Naive B cell (primary cell): ENCODE measurements around the gene CLASP2. TPM values are rescaled to one million over a fixed set of nuclear protein-coding genes. Genes with fewer than 3 reads are reported as not detected.

Experiments
- ATAC-seq, 2 donors: fragments of 150-1000 bp; cut with Tn5 transposase; 2 replicates each; pipeline ENCODE4 v1.10.0; 2021; ENCODE audit warnings: low read depth in 2 of 2, mild to moderate bottlenecking in 2 of 2, moderate library complexity in 2 of 2
- DNase-seq: peaks from one replicate; pipeline ENCODE4 v3.0.0; 2022
- H3K27ac Mint-ChIP-seq, 6 donors: one replicate each; pipeline ENCODE4 v1.8.0; 2020 to 2022; ENCODE audit warnings: mild to moderate bottlenecking in 6 of 6, mixed read lengths in 6 of 6, moderate library complexity in 5 of 6, inconsistent platforms in 2 of 6
- H3K27me3 Mint-ChIP-seq, 3 donors: one replicate each; pipeline ENCODE4 v1.8.0; 2021 to 2022; ENCODE audit warnings: mixed read lengths in 3 of 3, mild to moderate bottlenecking in 1 of 3
- H3K36me3 Mint-ChIP-seq, 2 donors: one replicate each; pipeline ENCODE4 v1.8.0; 2020 to 2022; ENCODE audit warnings: mixed read lengths in 2 of 2, inconsistent platforms in 1 of 2, mild to moderate bottlenecking in 1 of 2
- H3K4me1 Mint-ChIP-seq, 3 donors: one replicate each; pipeline ENCODE4 v1.8.0; 2020 to 2022; ENCODE audit warnings: mixed read lengths in 3 of 3, inconsistent platforms in 1 of 3, mild to moderate bottlenecking in 1 of 3, moderate library complexity in 1 of 3
- H3K4me3 Mint-ChIP-seq, 8 donors: one replicate each; pipeline ENCODE4 v1.8.0; 2020 to 2022; ENCODE audit warnings: mild to moderate bottlenecking in 8 of 8, mixed read lengths in 8 of 8, moderate library complexity in 8 of 8, inconsistent platforms in 2 of 8
- H3K9me3 Mint-ChIP-seq, 7 donors: one replicate each; pipeline ENCODE4 v1.8.0; 2020 to 2022; ENCODE audit warnings: mixed read lengths in 7 of 7, mild to moderate bottlenecking in 5 of 7, inconsistent platforms in 2 of 7, moderate library complexity in 1 of 7
- polyA plus RNA-seq, 6 donors: library from polyadenylated mRNA; unstranded; fragments of 300-500 nt; fragmentation: Illumina TruSeq; gene quantifications; one replicate each; pipeline ENCODE4 v1.2.3, GENCODE V29; 2021; ENCODE audit warnings: low read depth in 6 of 6

The CLASP2 gene
- polyA plus RNA-seq, 6 donors from 2014 or later, result 10.2 to 16.6 (median 14.3) TPM

DNA sequence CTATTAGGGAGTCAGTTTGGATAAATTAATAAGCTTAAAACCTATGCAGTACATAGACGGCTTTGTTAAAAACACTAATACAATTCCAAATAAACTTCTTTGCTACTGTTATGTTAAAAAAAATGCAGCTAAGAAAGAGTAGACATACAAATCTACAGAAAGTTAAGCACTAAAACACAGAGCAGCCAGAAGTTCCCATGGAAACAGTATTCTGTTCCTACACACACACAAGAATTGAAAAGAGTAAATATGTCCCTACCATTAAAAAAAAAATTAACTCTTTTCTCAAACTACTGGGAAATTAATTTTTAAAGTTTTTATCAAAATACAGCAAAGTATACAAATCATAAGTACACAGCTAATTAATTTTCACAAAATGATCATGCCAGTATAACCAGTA is 71.6 kb downstream of the CLASP2 start:
- Mint-ChIP-seq H3K27me3 (no peaks in the 10 kb centered on the region), H3K27ac (peak overlapping the region in 1 of 6 donors; percentile 24), H3K4me3 (no peak overlapping the region), H3K4me1 (peaks cover 4 to 13% (median 13%) of the 10 kb centered on the region in 3 donors), H3K9me3 (no peaks in the 10 kb centered on the region), H3K36me3 (no peaks in the 10 kb centered on the region)
- DNase-seq (no peak), ATAC-seq (no peak)

DNA sequence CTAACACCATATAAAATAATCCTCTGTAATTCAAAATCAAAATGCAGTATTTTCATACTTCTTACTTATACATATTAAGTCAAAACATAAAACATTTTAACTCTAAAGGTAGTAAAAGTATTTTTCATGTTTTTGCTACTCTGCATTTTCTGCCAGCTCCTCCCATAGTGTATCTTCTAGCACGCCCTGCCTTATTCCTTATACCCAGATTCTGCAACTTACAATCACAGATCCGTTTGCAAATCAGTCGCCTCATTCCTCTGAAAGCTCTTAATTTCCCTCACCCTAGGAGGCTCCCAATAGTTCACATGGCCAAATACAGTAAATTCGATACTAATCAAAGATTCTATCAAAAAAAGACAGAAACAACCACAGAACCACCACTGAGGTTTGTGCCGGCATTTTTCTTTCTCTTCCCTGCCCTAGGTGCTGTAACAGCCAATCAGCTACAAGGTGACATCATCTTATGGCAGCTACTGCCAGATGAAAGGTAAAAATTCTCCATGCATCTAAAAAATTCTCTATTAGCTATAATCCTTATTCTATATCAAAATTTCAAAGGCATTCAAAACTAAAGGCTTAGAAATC is 72.9 kb downstream of the CLASP2 start:
- no peak overlapping the region for H3K27ac Mint-ChIP-seq
- ATAC-seq (no peak), DNase-seq (no peak)
- no peaks in the 10 kb centered on the region for H3K27me3 Mint-ChIP-seq
- no peaks in the 10 kb centered on the region for H3K36me3 Mint-ChIP-seq
- peaks cover 0 to 8% (median 6%) of the 10 kb centered on the region in 3 donors for H3K4me1 Mint-ChIP-seq
- H3K4me3 Mint-ChIP-seq, result no peak overlapping the region
- H3K9me3 Mint-ChIP-seq, result no peaks in the 10 kb centered on the region

DNA sequence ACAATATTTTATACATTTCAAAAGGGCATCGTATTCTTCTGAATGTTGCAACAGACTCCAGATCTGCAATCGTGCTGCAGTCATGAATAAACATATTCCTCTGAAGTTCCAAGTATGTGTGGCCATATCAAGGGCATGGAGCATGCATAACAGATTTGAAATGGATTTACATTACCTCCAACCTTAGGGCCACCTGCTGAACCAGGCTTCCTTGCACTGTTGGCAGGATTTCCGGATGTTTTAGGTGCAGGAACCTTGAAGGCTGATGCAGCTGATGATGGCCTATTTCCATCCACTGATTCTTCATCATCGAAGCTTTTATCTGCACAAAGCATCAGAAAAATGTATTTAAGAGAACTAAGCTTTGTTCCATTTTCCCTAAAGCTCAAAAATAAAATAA is 73.5 kb downstream of the CLASP2 start:
- Mint-ChIP-seq H3K27me3 (no peaks in the 10 kb centered on the region), H3K4me3 (no peak overlapping the region), H3K4me1 (peaks cover 0 to 8% (median 6%) of the 10 kb centered on the region in 3 donors), H3K9me3 (no peaks in the 10 kb centered on the region), H3K36me3 (no peaks in the 10 kb centered on the region), H3K27ac (no peak overlapping the region)
- ATAC-seq, result no peak
- DNase-seq, result no peak

DNA sequence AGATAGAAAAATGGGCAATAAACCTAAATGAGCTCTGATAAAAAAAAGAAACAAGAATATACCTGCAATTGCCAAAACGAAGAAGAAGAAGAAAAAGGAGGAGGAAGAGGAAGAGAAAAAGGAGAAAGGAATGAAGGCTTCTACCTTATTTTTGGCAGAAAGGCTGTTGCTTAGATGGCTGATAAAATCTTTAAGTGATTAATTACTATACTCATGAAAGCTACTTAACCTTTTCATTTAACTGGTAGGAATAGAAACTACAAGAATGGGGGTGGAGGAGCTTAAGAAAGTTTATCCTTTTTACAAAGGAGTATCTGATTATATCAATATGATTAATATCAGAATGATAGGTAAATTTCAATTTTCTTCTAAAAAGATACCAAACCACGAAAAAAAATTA is 75.2 kb downstream of the CLASP2 start:
- Mint-ChIP-seq H3K4me1 (peaks cover 0 to 4% (median 0%) of the 10 kb centered on the region in 3 donors), H3K9me3 (no peaks in the 10 kb centered on the region), H3K36me3 (no peaks in the 10 kb centered on the region), H3K27ac (peak overlapping the region in 1 of 6 donors; percentile 1), H3K4me3 (no peak overlapping the region), H3K27me3 (no peaks in the 10 kb centered on the region)
- no peak for DNase-seq
- ATAC-seq, result no peak

DNA sequence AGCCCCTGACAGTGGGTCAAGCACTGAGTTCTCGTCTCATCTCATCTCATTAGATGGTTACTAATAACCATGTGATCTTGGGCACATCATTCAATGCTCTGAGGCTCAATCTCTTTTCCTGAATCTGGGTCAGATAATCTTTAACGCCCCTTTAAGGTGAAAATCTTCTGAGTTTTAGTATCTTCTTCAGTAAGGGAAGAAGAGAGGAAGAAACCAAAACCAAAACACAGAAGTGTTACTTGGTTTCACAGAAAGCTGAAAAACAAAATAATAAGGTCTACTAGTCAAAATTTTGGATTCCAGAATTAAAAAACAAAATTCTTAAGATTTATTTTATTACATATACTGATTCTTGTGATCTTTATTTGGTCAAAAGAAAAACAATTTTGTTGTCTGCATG is 78.2 kb downstream of the CLASP2 start:
- H3K27me3 Mint-ChIP-seq, result no peaks in the 10 kb centered on the region
- DNase-seq, result no peak
- no peaks in the 10 kb centered on the region for H3K9me3 Mint-ChIP-seq
- no peak overlapping the region for H3K4me3 Mint-ChIP-seq
- H3K27ac Mint-ChIP-seq, result no peak overlapping the region
- no peaks in the 10 kb centered on the region for H3K36me3 Mint-ChIP-seq
- ATAC-seq, result no peak
- no peaks in the 10 kb centered on the region for H3K4me1 Mint-ChIP-seq

DNA sequence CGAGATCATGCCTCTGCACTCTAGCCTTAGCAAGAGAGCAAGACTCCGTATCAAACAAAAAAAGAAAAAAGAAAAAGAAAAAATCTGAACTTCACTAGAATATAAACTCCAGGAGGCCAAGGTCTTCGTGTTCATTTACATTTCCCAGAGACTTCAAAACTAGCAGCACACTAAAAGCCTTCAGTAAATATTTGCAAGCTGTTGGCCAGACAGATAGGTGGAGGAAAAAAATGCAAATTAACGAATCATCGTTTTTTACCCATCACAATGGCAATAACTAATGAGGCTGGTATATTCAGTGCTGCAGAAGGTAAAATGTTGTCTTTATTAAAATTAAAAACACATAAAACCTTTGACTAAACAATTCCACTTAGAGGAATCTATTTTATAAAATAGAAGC is 80.6 kb downstream of the CLASP2 start:
- Mint-ChIP-seq H3K9me3 (no peaks in the 10 kb centered on the region), H3K4me3 (no peak overlapping the region), H3K27me3 (no peaks in the 10 kb centered on the region), H3K4me1 (no peaks in the 10 kb centered on the region), H3K27ac (peak overlapping the region in 1 of 6 donors; percentile 61), H3K36me3 (peaks cover 8 to 9% of the 10 kb centered on the region in 2 donors)
- no peak for DNase-seq
- ATAC-seq, result no peak

DNA sequence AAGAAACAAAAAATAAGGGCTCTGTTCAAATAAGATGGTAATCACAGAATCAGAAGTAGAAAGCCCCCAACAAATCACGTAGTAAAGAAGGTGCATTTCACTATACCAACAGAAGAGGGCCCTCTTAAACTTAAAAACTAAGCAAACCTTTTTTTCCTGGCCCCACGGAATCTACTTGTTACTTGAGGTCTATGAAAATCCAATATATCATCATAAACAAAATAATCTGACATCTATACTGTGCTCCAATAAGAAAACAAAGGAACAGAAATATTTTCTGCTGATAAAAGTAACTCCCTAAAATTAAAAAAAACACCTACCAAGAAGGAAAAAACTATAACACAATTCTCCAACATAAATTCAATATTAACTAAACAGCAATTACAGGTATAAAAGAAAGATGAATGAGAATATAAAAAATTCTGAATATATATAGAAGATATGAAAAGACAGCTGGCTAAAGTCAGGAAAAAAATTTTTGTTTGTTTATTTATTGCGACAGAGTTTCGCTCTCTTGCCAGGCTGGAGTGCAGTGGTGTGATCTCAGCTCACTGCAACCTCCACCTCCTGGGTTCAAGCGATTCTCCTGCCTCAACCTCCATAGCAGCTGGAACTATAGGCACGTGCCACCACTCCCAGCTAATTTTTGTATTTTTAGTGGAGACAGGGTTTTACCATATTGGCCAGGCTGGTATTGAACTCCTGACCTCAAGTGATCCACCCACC is 81.8 kb downstream of the CLASP2 start:
- Mint-ChIP-seq H3K27me3 (no peaks in the 10 kb centered on the region), H3K4me3 (no peak overlapping the region), H3K27ac (peak overlapping the region in 1 of 6 donors; percentile 87), H3K36me3 (peaks cover 8 to 9% of the 10 kb centered on the region in 2 donors), H3K4me1 (no peaks in the 10 kb centered on the region), H3K9me3 (no peaks in the 10 kb centered on the region)
- ATAC-seq (no peak), DNase-seq (peak; percentile 7)

DNA sequence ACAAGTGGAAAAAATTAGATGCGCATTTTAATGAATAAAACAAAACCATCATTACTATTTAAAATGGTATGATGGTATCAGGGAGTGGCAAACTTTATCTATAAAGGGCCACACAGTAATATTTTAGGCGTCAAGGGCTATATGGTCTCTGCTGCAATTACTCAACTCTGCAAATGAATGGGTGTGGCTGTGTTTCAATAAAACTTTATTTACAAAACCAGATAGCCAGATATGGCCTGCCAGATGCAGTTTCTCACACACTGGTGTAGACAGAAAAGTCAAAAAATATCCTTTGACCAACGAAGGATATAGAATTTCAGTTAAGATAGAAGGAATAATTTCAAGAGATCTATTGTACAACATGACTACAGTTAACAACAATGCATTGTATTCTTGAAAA is 83.8 kb downstream of the CLASP2 start:
- no peak overlapping the region for H3K4me3 Mint-ChIP-seq
- H3K27ac Mint-ChIP-seq, result no peak overlapping the region
- H3K4me1 Mint-ChIP-seq, result no peaks in the 10 kb centered on the region
- H3K27me3 Mint-ChIP-seq, result no peaks in the 10 kb centered on the region
- no peaks in the 10 kb centered on the region for H3K9me3 Mint-ChIP-seq
- H3K36me3 Mint-ChIP-seq, result peaks cover 8 to 9% of the 10 kb centered on the region in 2 donors
- DNase-seq, result no peak
- ATAC-seq, result no peak

DNA sequence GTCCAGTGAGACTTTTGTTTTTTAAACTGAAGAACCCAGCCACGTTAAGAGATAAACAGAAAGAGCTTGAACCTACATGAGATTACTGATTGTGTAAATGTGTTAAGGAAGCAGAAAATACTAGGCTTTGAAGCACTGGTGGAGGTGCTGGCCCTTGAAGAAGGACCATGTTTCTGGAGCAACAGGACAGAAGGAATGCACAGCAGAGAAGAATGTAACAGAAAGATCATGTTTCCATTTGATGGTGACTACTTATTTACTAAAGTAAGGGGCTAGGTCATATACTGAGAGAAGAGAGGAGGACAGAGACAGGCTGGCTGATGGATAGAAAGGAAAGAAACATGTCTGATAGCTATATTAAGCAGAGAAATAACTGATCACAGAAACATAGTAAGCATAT is 88.8 kb downstream of the CLASP2 start:
- Mint-ChIP-seq H3K27me3 (no peaks in the 10 kb centered on the region), H3K4me3 (no peak overlapping the region), H3K4me1 (no peaks in the 10 kb centered on the region), H3K9me3 (no peaks in the 10 kb centered on the region), H3K27ac (no peak overlapping the region), H3K36me3 (peaks cover 5 to 8% of the 10 kb centered on the region in 2 donors)
- ATAC-seq, result no peak
- DNase-seq, result no peak

DNA sequence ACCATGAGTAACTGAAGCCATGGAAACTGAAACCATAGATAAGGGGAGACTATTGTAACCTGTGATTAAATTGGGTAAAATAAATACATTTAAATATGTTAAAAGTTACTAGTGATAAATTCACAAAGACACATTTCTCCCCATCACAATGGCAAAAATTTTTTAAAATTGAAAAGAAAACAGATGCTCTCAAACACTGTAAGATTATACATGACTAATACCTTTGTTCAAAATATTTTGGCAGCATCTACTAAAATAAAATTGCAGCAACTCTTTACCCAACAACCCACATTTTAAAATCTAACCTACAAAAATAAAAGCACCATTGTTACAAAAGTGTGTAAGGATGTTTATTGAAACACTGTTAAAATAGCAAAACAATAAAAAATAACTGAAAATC is 93.3 kb downstream of the CLASP2 start:
- Mint-ChIP-seq H3K27ac (no peak overlapping the region), H3K36me3 (peaks cover 8 to 16% of the 10 kb centered on the region in 2 donors), H3K4me3 (no peak overlapping the region), H3K9me3 (no peaks in the 10 kb centered on the region), H3K4me1 (no peaks in the 10 kb centered on the region), H3K27me3 (no peaks in the 10 kb centered on the region)
- DNase-seq, result no peak
- no peak for ATAC-seq

DNA sequence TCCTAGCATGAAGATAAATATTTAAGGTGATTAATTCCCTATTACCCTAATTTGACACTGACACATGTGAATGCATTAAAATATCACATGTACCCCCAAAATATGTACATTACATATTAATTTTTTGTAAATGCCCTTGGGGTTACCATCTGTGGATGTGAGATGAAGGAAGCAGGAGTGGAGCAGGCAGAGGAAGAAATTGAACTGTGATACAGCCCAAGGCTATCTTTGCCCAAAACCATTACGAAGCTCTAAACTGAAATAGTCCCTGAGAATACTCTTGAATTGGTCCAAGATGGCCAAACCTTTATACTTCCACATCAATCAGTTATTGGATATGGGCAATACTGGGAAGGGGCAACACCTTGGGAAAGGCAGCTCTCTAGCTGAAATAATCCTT is 105.0 kb downstream of the CLASP2 start:
- Mint-ChIP-seq H3K27me3 (no peaks in the 10 kb centered on the region), H3K36me3 (peaks cover 33 to 37% of the 10 kb centered on the region in 2 donors), H3K4me1 (no peaks in the 10 kb centered on the region), H3K27ac (peak overlapping the region in 3 of 6 donors; percentile 32 to 61 (median 43)), H3K9me3 (no peaks in the 10 kb centered on the region), H3K4me3 (no peak overlapping the region)
- no peak for DNase-seq
- ATAC-seq, result no peak

DNA sequence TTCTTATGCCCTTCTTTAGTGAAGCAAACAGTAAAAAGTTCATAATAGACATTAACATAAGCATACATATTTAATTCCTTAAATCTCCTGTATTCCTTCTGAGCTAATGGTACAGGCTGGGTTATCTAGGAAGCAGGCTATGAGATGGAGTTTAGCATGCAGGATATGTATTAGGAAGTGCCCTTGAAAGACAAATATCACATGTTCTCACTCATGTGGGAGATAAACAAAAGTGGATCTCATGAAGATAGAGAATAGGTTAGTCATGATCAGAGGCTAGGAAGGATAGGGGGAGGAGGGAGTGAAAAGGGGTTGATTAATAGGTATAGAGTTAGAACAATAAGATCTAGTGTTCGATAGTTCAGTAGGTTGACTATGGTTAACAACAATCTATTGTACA is 105.4 kb downstream of the CLASP2 start:
- Mint-ChIP-seq H3K4me1 (no peaks in the 10 kb centered on the region), H3K9me3 (no peaks in the 10 kb centered on the region), H3K36me3 (peaks cover 32 to 38% of the 10 kb centered on the region in 2 donors), H3K4me3 (no peak overlapping the region), H3K27ac (peak overlapping the region in 3 of 6 donors; percentile 34 to 61 (median 43)), H3K27me3 (no peaks in the 10 kb centered on the region)
- no peak for ATAC-seq
- no peak for DNase-seq

DNA sequence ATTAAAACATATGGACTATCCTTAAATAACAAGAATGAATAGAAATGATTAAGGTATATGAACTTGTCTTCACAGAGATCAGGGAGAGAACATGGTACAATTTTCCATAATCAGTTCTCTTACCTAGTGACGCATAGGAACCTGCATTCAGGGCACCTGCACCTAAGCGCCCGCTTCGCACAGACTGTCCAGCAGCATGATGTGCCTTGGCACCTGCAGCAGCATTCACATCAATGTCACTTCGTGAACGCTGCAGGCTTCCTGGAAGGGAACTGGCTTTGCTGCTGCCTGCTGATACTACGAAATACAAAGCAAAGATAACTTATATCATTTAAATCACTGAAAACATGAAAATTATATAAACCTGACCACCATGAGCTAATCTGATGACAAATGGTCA is 115.2 kb downstream of the CLASP2 start:
- no peak for ATAC-seq
- H3K27me3 Mint-ChIP-seq, result no peaks in the 10 kb centered on the region

DNA sequence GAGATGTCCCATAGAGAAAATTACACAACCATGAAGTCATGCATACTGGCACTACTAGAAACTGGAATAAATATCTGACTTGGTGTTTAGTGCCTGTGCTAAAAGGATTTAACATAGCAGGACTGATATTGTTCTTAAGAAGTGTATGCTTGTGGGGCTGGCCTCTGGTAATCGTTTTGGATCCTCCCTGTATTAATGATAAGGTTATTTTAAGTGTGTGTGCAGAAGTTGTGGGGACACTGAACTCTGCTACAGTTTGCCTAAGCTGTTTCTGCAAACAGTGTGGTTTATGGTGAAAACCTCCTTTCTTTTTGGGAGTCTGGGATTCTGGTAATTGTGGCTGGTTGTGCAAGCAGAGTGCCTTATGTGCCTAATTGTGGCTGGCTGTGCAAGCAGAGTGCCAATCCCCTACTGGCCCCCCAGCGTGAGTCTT is 120.8 kb downstream of the CLASP2 start:
- DNase-seq, result no peak
- Mint-ChIP-seq H3K9me3 (no peaks in the 10 kb centered on the region), H3K27me3 (no peaks in the 10 kb centered on the region), H3K4me3 (no peak overlapping the region), H3K36me3 (peaks cover 10 to 20% of the 10 kb centered on the region in 2 donors), H3K4me1 (peaks cover 0 to 4% (median 0%) of the 10 kb centered on the region in 3 donors), H3K27ac (peak overlapping the region in 2 of 6 donors; percentile 32 to 58)
- no peak for ATAC-seq

More for the DNA sequence above, 115.2 kb downstream of the CLASP2 start:
- no peak for DNase-seq
- no peaks in the 10 kb centered on the region for H3K9me3 Mint-ChIP-seq
- H3K27ac Mint-ChIP-seq, result no peak overlapping the region
- no peak overlapping the region for H3K4me3 Mint-ChIP-seq
- H3K36me3 Mint-ChIP-seq, result peaks cover 19 to 52% of the 10 kb centered on the region in 2 donors
- peaks cover 0 to 4% (median 0%) of the 10 kb centered on the region in 3 donors for H3K4me1 Mint-ChIP-seq
